ENCODE measurements around the gene GPR34. TPM values are rescaled to one million over a fixed set of nuclear protein-coding genes. Genes with fewer than 3 reads are reported as not detected.

GPR34 gene
- total and polyA plus RNA-seq, 9 of the 15 experiments (the other 6 are each of a cell fraction or from before 2014, with no cell fraction given) = 0.13 TPM; not detected in 8

DNA sequence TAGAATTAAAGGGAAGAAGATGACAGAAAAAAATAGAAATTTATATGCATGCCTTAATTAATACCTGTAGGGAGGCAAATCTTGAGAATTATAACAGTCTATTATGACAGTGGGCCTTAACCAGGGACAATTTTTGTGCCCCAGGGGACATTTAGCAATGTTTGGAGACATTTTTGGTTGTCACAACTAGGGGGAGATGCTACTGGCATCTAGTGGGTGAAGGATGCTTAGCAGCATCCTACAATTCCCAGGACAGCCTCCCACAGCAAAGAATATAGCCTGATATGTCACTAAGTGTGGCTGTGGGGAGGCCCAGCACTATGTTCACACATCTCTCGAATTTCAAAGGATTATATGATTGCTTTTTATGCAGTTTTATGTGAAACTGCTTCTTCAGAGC lies 45.8 kb downstream of the GPR34 start:
- POLR2A ChIA-PET = no interaction called here
- in situ Hi-C loops (cut with MboI) = no loop called here

More for the DNA sequence above, 45.8 kb downstream of the GPR34 start:
- Histone ChIP-seq H3K4me1 (replicated peaks in 1 of 2; ENCODE audit: control insufficient read depth in 2 of 2, insufficient read depth in 2 of 2, low read length in 2 of 2) (peaks cover 0 to 5% of the 10 kb centered on the region in 2 experiments; a peak in 2 of 5 replicates), H3K27me3 (ENCODE audit: control insufficient read depth in 2 of 2, insufficient read depth in 2 of 2, low read length in 2 of 2) (no peaks in the 10 kb centered on the region), H3K79me2 (ENCODE audit: control insufficient read depth, insufficient read depth, low read length) (no peaks in the 10 kb centered on the region), H2AFZ (ENCODE audit: low read depth, low read length) (no peak overlapping the region), H3K9me3 (replicated peaks; ENCODE audit: control insufficient read depth, insufficient read depth, low read depth, low read length) (no peaks in the 10 kb centered on the region), H4K20me1 (replicated peaks; ENCODE audit: control insufficient read depth, insufficient read depth, low read length) (no peaks in the 10 kb centered on the region), H3K9ac (ENCODE audit: insufficient read depth in 1 of 2, low read depth in 2 of 2, low read length in 2 of 2) (no peak overlapping the region), H3K36me3 (ENCODE audit: control insufficient read depth, insufficient read depth, low read length) (no peaks in the 10 kb centered on the region), H3K4me2 (ENCODE audit: insufficient read depth, low read length) (no peak overlapping the region), H3K9me1 (ENCODE audit: control insufficient read depth, insufficient read depth, low read length) (no peaks in the 10 kb centered on the region), H3K27ac (ENCODE audit: extremely low read depth, low read depth, low read length) (no peak overlapping the region), H3K4me3 (no peak overlapping the region)
- FAIRE-seq = peak; percentile 61
- ATAC-seq = peak; percentile 81
- TF ChIP-seq JUN (IDR thresholded peaks at IDR 0.05; ENCODE audit: borderline replicate concordance, low read depth, low read length) = no peak
- no peak for TF ChIP-seq JUN (CRISPR knock-in tag; IDR thresholded peaks at IDR 0.05; ENCODE audit: borderline replicate concordance)
- TF ChIP-seq REST (IDR thresholded peaks at IDR 0.05; ENCODE audit: borderline replicate concordance) = peak; percentile 37; the same call in 1 of the 2 replicates
- TF ChIP-seq REST (CRISPR knock-in tag; IDR thresholded peaks at IDR 0.05; ENCODE audit: low read depth) = no peak
- TF ChIP-seq RAD21 (CRISPR knock-in tag; conservative IDR thresholded peaks at IDR 0.05 in 1 of 2, IDR thresholded peaks at IDR 0.05 in 1 of 2) = peak; percentile 39 to 64; a peak in 3 of 4 replicates
- TF ChIP-seq CTCF (IDR thresholded peaks at IDR 0.05 in 2 of 3, conservative IDR thresholded peaks at IDR 0.05 in 1 of 3; ENCODE audit: insufficient read depth in 2 of 3, low read depth in 1 of 3, low read length in 3 of 3) = peak; percentile 43 to 54 (median 51); a peak in 4 of 6 replicates
- no TSS peak for BruUV-seq (replicated peaks)
- peak in 2 of 4 experiments; percentile 6 to 37 for DNase-seq (ENCODE audit: extremely low read depth in 1 of 4, low spot score in 3 of 4)
- CTCF ChIA-PET (ENCODE audit: low intra/inter-chr PET ratio) = interaction anchor here (1.0 to 1.3 kb wide), 2 partner anchors 176 kb away, joined by 3 to 4 read pairs; no protein-coding TSS in a partner anchor
- WGBS (ENCODE audit: insufficient coverage, low coverage, missing lambda C conversion rate) = 0% methylated on average over 1 of the region's 1 CpG
- intact Hi-C loops (cut with micrococcal nuclease) = loop anchor here (1.0 kb wide), 1 partner anchor 176 kb away; no protein-coding TSS in a partner anchor

All from K562 (cell line).